IPS-18c (cell line): ENCODE measurements around the gene IQGAP2.
"Not testable (repeated sequence)": the region's sequence is repeated elsewhere in the genome, so short reads cannot be mapped to it uniquely, and the experiment has no call there.

Source experiments
- H3K4me3 ChIP-seq: 2 replicates; pipeline ENCODE4 v1.7.0; 2013; ENCODE audit warnings: low read depth, mild to moderate bottlenecking, low read length, moderate library complexity; ENCODE audit not compliant: insufficient read depth
- H3K9me3 ChIP-seq: one replicate; pipeline ENCODE4 v1.6.1; 2013; ENCODE audit warnings: mild to moderate bottlenecking, low read length, moderate library complexity; ENCODE audit not compliant: control insufficient read depth, insufficient read depth

IQGAP2 gene

DNA sequence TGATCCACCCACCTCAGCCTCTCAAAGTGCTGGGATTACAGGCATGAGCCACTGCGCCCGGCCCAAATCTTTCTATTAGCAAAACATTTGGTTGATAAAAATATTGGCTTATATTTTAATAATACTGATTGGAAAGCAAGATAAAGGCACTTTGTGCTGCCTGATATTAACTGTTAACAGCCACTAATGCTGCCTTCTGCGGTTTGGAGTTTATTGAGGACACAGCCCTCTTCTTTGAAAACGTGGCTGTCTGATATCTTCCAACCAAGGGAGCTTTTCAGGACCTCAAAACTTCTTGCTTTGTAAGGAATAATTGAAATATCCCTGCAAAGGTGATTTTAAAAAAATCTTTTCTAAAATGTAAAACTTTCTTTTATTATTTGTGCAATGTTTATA is 94.0 kb downstream of the IQGAP2 start:
- no peak overlapping the region for H3K4me3 ChIP-seq

DNA sequence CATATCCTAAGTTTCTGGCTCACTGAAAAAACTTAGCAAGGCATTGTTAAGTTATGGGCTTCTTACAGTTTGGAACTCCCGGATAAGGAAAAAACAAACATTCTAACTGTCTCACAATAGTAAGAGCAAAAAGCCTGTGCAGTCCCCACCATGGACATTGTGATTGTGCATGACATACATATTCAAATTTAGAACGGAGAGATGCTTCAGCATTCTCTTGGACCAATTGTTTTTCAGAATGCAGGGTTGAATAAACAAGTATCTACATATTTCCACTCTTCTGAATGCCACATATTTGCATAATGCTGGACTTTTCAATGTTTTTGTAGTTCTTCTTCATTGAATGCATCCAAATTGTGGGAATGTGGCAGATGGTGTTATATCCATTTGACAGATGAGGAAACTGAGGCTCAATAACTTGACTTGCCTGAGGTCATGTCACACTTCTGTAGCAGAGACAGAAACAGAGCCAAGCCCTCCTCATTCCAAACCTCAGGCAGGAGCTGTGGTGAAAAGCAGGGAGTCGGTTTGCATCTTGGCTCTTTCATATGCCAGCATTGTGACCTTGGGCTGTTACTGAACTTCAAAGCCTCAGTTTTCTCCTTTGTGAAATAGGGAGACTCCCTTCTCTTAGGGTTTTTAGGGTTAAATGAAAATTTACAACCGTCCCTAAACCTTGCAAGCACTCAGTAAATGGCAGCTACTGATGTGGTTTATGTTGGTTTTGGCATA is 95.1 kb downstream of the IQGAP2 start:
- Histone ChIP-seq H3K9me3 (no peaks in the 10 kb centered on the region), H3K4me3 (no peak overlapping the region)

More for the DNA sequence above, 94.0 kb downstream of the IQGAP2 start:
- H3K9me3 ChIP-seq = no peaks in the 10 kb centered on the region

DNA sequence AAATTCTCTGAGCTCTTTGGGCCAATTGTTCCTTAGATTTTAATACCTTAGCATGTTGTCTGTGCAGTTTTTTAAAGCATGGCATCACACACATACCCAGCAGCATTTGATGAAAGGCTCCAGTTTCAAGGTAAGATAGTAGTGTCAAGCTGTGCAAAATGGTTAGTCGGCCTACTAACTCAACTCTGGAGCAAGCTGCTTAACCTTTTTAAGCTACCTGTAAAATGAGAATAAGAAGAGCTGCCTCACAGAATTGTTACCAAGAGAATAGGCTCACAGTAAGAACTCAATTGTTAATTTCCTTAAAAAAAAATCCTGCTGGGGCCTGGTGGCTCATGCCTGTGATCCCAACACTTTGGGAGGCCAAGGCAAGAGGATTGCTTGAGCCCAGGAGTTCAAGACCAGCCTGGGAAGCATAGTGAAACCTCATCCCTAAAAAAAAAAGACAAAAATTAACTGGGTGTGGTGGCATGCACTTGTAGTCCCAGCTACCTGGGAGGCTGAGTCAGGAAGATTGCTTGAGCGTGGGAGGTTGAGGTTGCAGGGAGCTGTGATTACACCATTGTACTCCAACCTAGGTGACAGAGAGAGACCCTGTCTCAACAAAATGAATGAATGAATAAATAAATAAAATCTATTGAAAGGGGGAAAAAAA is 96.5 kb downstream of the IQGAP2 start:
- Histone ChIP-seq H3K4me3 (no peak overlapping the region), H3K9me3 (no peaks in the 10 kb centered on the region)

GRCh38 chr5:76500633-76501393 is 97.7 kb downstream of the IQGAP2 start:
- Histone ChIP-seq H3K9me3 (no peaks in the 10 kb centered on the region), H3K4me3 (no peak overlapping the region)

DNA sequence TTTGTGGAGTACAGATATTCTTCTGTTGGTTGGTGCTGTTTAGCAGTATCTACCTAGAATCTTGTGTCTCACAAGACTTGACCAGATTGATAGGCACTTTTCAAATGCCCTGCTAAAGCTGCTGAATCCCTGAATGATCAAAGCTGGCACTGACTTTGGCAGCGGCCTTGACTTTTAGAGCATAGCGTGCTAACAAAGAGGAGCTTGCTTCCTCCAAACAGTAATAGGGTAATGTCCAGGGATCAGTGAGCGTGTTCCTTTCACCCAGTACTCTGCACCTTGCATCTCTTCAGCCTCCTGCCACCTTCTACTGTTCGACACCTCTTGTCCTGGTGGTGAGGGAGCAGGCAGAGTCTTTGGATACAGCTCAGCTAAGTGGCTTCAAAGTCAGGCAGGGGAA is 100.8 kb downstream of the IQGAP2 start:
- Histone ChIP-seq H3K4me3 (no peak overlapping the region), H3K9me3 (no peaks in the 10 kb centered on the region)

DNA sequence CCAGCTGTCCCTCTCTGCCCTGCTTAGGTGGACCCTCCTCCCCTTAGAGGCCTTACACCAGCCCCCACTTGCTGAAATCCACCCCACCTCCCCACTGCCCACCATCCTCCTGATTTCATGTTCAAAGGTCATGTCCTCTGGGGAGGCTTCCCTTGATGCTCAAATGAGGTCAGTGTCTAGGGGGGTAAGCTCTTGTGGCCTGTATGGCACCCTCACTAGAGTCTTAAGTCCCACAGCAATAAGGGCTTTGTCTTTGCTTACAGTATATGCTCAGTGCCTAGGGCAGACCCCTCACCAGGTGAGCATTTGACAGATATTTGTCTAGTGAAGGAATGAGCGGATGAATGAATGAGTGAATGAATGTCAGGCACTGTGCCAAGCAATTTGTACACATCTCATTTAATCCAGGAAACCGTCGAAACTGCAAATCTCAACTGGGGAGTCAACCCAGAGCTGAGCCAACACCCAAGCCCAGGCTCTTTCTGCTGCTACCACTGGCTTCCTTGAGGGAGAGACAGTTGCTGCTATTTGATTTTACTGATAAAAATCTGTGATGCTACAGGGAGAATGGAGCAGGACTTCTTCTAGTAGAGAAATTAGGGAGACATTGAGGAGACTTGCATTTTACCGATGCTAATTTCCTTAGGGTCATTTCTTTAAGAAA is 101.9 kb downstream of the IQGAP2 start:
- Histone ChIP-seq H3K4me3 (no peak overlapping the region; the same call in 1 of the 2 replicates), H3K9me3 (no peaks in the 10 kb centered on the region)

DNA sequence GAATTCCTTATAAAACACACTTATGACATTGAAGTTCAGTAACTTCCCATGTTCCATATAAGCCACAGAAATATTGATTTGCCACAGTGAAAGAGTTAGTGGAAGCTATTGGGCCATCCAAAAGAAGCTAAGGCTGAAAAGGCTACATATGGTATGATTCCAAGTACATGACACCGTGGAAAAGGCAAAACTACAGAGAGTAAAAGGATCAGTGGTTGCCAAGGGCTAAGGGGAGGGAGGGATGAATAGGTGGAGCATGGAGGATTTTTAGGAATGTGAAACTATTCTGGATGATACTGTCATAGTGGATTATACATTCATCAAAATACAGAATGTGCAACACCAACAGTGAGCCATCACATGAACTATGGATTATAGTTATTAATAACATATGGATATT is 110.4 kb downstream of the IQGAP2 start:
- Histone ChIP-seq H3K4me3 (no peak overlapping the region), H3K9me3 (no peaks in the 10 kb centered on the region)

GRCh38 chr5:76514292-76514691 is 111.2 kb downstream of the IQGAP2 start:
- no peaks in the 10 kb centered on the region for H3K9me3 ChIP-seq
- H3K4me3 ChIP-seq = no peak overlapping the region

DNA sequence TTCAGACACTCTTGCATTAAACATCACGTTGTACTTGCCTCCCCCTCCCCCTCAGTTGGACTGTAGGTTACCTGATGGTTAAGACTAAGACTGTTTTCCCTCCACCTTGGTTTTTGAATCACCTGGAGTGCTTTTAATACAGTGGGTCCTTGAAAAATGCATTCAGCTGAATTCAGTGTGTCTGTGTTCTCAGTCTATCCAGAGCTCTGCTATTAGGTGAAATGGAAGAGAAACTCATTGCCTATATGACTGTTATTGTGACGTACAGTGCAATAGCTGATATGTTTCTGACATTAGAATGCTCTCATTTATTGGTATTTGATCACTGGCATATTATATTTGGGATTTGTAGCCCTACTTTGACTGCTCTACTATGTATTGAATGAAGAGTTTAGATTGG is 111.6 kb downstream of the IQGAP2 start:
- no peak overlapping the region for H3K4me3 ChIP-seq

DNA sequence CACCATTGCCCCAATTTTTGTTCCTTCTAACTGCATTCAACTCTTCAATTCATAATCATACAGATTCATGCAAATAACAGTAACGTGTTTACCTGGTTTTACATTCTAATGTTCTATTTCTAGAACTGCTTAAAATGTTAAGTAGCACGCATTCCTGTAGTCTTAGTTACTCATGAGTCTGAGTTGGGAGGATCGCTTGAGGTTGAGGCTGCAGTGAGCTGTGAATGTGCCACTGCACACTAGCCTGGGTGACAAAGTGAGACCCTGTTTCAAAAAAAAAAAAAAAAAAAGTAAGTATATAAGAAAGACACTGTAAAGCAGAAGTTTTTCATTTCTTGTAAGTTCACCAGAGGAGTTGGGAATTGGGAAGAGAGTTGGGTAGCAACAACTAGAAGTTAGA is 114.2 kb downstream of the IQGAP2 start:
- H3K9me3 ChIP-seq = no peaks in the 10 kb centered on the region
- H3K4me3 ChIP-seq = no peak overlapping the region

More for the DNA sequence above, 111.6 kb downstream of the IQGAP2 start:
- H3K9me3 ChIP-seq = no peaks in the 10 kb centered on the region

- not testable (repeated sequence) for H3K9me3 ChIP-seq, H3K4me3 ChIP-seq
Measured at GRCh38 chr5:76518246-76518645, 115.2 kb downstream of the IQGAP2 start.

- Histone ChIP-seq H3K4me3 (no peak overlapping the region), H3K9me3 (no peaks in the 10 kb centered on the region)
Measured at GRCh38 chr5:76521240-76521758, 118.2 kb downstream of the IQGAP2 start.

DNA sequence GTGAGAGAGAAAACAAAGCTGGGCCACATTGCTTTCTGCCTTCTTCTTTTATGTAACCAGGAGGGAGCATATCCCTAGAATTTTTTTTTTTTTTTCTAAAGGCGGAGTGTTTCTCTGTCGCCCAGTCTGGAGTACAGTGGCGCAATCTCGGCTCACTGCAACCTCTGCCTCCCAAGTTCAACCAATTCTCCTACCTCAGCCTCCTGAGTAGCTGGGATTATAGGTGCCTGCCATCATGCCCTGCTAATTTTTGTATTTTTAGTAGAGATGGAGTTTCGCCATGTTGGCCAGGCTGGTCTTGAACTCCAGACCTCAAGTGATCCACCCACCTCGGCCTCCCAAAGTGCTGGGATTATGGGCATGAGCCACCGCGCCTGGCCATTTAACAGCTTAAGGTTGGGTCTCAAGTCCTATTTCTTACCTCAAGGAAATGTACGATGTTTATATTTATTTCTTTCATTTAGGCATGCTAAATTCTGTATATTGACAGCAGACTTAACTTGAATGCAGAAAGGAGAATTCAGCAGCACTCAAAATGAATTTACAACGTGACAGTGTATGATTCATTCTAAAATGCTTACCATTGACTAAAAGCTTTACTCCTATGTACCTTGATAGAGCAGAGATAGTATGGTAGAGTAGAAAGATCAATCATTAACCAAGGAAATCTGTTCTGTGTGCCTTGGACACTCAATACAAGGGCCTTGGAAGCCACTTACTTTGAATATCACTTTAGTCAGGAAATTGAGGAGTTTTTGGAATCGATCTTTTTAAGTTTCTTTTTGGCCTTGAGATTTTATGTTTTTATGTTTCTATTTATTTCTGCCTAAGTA is 119.2 kb downstream of the IQGAP2 start:
- H3K9me3 ChIP-seq = no peaks in the 10 kb centered on the region

DNA sequence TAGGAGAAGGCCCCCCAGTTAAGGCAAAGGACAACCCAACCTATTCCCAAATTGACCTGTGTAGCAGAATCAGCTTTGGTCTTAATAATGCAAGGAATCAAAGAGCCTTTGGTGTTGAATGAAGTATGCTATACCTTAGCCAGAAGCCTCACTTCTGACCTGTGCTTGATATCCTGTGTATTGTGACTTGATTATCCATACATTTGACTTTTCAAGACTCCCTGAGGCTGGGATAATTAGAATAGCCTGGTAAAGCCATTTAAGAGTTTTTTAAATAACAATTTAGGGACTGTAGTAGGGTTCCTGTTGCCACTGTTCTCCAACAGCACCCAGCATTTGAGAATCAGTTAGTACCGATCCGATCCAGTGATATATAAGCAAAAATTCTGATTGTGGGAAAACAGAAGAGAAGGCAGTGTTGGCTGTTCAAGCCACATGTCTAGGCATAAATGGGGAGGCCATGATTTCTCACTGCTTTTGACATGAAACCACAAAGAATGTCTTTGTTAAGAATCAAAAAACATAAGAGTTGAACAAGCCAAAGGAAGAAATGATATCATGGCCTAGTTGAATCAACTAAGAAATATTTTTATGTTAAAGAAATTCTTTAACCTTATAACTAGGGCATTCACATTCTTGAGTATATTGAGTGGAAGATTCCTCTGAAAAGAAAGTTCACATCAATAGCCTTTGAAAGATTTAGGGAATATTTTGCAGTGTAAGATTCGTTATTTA is 121.2 kb downstream of the IQGAP2 start:
- H3K4me3 ChIP-seq = no peak overlapping the region
- no peaks in the 10 kb centered on the region for H3K9me3 ChIP-seq

More for the DNA sequence above, 119.2 kb downstream of the IQGAP2 start:
- no peak overlapping the region for H3K4me3 ChIP-seq

DNA sequence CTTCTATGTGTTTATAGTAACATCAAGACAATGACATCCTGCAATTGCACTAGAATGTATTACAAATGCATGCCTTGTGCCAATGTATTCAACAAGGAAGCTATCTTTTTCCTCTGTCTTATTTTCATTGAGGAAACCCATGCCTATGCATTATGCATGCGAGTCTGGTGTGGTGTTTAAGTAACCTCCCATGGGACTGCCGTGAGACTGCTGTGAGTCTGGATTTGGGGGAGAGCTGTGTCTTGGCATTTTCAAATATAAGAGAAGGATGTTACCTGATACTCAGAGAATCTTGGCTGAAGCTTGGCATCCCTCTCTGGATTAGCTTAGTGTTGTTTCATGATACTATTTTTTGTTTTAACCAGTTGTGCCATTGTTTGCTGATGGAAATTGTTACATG is 121.8 kb downstream of the IQGAP2 start:
- H3K4me3 ChIP-seq = no peak overlapping the region
- H3K9me3 ChIP-seq = no peaks in the 10 kb centered on the region

GRCh38 chr5:76525956-76526355 is 122.9 kb downstream of the IQGAP2 start:
- Histone ChIP-seq H3K9me3 (no peaks in the 10 kb centered on the region), H3K4me3 (no peak overlapping the region)
